Chondrocyte (in vitro differentiated cells): ENCODE measurements around the gene MTHFD2L. TPM values are rescaled to one million over a fixed set of nuclear protein-coding genes. Genes with fewer than 3 reads are reported as not detected.

Source experiments
- DNase-seq: peaks from one replicate; pipeline ENCODE4 v3.0.0; 2021; ENCODE audit warnings: mixed read lengths, low spot score
- H3K27ac Mint-ChIP-seq: one replicate; pipeline ENCODE4 v1.8.0; 2021; ENCODE audit warnings: mild to moderate bottlenecking, moderate library complexity, mixed read lengths; ENCODE audit not compliant: unreplicated experiment
- H3K27me3 Mint-ChIP-seq: 2 replicates; pipeline ENCODE4 v1.8.0; 2021; ENCODE audit warnings: low read depth, mixed read lengths
- H3K36me3 Mint-ChIP-seq: 2 replicates; pipeline ENCODE4 v1.8.0; 2021; ENCODE audit warnings: low read depth, mixed read lengths
- H3K4me1 Mint-ChIP-seq: 2 replicates; pipeline ENCODE4 v1.8.0; 2021; ENCODE audit warnings: low read depth, mild to moderate bottlenecking, mixed read lengths
- H3K4me3 Mint-ChIP-seq: one replicate; pipeline ENCODE4 v1.8.0; 2021; ENCODE audit warnings: mild to moderate bottlenecking, moderate library complexity, mixed read lengths; ENCODE audit not compliant: unreplicated experiment
- H3K9me3 Mint-ChIP-seq: 2 replicates; pipeline ENCODE4 v1.8.0; 2021; ENCODE audit warnings: low read depth, mixed read lengths
- CTCF ChIP-seq: fragments of 200-600 bp; sonication (generic); IDR thresholded peaks from 2 replicates; pipeline ENCODE4 v1.5.0; 2021; ENCODE audit warnings: antibody characterized with exemption, mild to moderate bottlenecking, moderate library complexity
- total RNA-seq: library from RNA; stranded (reverse); gene quantifications from 3 replicates; pipeline ENCODE4 v1.2.1, GENCODE V29; 2021

The MTHFD2L gene
- total RNA-seq, 1 donor from 2014 or later, result 6.6 TPM

DNA sequence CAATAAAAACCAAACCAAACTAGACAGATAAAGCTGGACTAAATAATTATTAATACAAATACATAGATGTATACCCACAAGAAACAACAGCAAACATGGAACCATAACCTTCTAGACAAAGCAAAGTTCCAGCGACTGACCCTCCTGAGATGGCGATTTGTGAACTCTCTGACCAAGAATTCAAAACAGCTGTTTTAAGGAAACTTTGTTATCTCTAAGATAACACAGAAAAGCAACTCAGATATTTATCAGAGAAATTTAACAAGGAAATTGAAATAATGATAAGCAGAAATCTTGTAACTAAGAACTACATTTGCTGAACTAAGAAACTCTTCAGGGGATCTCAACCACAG is 23.4 kb upstream of the MTHFD2L start:
- Mint-ChIP-seq H3K36me3 (peaks cover 14% of the 10 kb centered on the region), H3K4me1 (peaks cover 8% of the 10 kb centered on the region), H3K27ac (no peak overlapping the region), H3K9me3 (peaks cover 29% of the 10 kb centered on the region), H3K27me3 (no peaks in the 10 kb centered on the region), H3K4me3 (no peak overlapping the region)
- TF ChIP-seq CTCF, result peak; percentile 47
- no peak for DNase-seq

DNA sequence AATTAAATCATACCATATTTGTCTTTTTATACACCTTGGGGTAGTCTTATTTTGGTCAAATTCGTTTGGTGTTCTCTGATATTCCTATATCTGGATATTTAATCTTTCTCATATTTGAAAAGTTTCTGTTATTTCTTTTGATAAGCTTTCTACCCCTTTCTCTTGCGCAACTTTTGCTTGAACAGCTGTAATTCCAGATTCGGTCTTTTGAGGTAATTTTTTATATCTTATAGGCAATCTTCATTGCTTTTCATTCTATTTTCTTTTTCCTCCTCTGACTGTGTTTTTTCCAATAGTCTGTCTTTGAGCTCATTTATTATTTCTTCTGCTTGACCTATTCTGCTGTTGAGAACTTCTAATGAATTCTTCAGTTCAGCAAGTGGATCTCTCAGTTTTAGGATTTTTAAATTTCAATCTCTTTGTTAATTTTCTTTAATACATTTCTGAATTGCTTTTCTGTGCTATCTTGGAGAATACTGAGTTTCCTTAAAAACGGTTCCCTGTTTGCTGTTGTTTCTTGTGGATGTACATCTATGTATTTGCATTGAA is 11.3 kb upstream of the MTHFD2L start:
- TF ChIP-seq CTCF, result no peak
- Mint-ChIP-seq H3K27ac (no peak overlapping the region), H3K9me3 (peaks cover 14% of the 10 kb centered on the region), H3K36me3 (no peaks in the 10 kb centered on the region), H3K4me1 (no peaks in the 10 kb centered on the region), H3K27me3 (peaks cover 8% of the 10 kb centered on the region), H3K4me3 (no peak overlapping the region)
- no peak for DNase-seq

- no peak overlapping the region for H3K27ac Mint-ChIP-seq
- no peak for DNase-seq
- TF ChIP-seq CTCF, result no peak
- no peak overlapping the region for H3K4me3 Mint-ChIP-seq
- H3K27me3 Mint-ChIP-seq, result peaks cover 8% of the 10 kb centered on the region
- no peaks in the 10 kb centered on the region for H3K4me1 Mint-ChIP-seq
- H3K36me3 Mint-ChIP-seq, result no peaks in the 10 kb centered on the region
- H3K9me3 Mint-ChIP-seq, result peaks cover 14% of the 10 kb centered on the region
Measured at GRCh38 chr4:74148205-74148604, 9.7 kb upstream of the MTHFD2L start.

GRCh38 chr4:74152836-74153235 is 5.1 kb upstream of the MTHFD2L start:
- Mint-ChIP-seq H3K27me3 (peaks cover 3% of the 10 kb centered on the region), H3K27ac (no peak overlapping the region), H3K9me3 (no peaks in the 10 kb centered on the region), H3K4me3 (no peak overlapping the region), H3K4me1 (peaks cover 11% of the 10 kb centered on the region), H3K36me3 (no peaks in the 10 kb centered on the region)
- no peak for DNase-seq
- no peak for TF ChIP-seq CTCF

- TF ChIP-seq CTCF, result no peak
Measured at GRCh38 chr4:74156521-74156920, 1.4 kb upstream of the MTHFD2L start.

More at GRCh38 chr4:74156521-74156920, 1.4 kb upstream of the MTHFD2L start:
- H3K4me3 Mint-ChIP-seq, result peak overlapping the region; percentile 84
- H3K27ac Mint-ChIP-seq, result peak overlapping the region; percentile 96
- no peaks in the 10 kb centered on the region for H3K9me3 Mint-ChIP-seq
- H3K36me3 Mint-ChIP-seq, result peaks cover 6% of the 10 kb centered on the region
- H3K27me3 Mint-ChIP-seq, result no peaks in the 10 kb centered on the region
- H3K4me1 Mint-ChIP-seq, result peaks cover 26% of the 10 kb centered on the region
- DNase-seq, result no peak
